OCI-LY3 (cell line): ENCODE measurements around the gene EIF5.

Experiments
- H2AFZ ChIP-seq: fragments of 200-600, 300-600 bp; shearing (Covaris generic); 2 replicates; pipeline ENCODE4 v1.6.0; 2014; ENCODE audit warnings: antibody characterized with exemption, low read depth, low read length
- H3K27ac ChIP-seq: fragments of 200-600, 300-600 bp; sonication (generic); 2 replicates; pipeline ENCODE4 v1.5.1; 2014; ENCODE audit warnings: mild to moderate bottlenecking, low read length, moderate library complexity, mixed read lengths
- H3K27me3 ChIP-seq: fragments of 200-600, 300-600 bp; sonication (generic); 2 replicates; pipeline ENCODE4 v1.6.1; 2014; ENCODE audit warnings: low read depth, low read length, mixed read lengths
- H3K36me3 ChIP-seq: fragments of 200-600, 300-600 bp; sonication (generic); replicated peaks from 2 replicates; pipeline ENCODE3; 2014; ENCODE audit warnings: low read depth, low read length, mixed read lengths
- H3K4me1 ChIP-seq: fragments of 300-600, 200-600 bp; sonication (generic); 2 replicates; pipeline ENCODE4 v1.6.1; 2014; ENCODE audit warnings: low read length, mixed read lengths
- H3K4me2 ChIP-seq: fragments of 200-600, 300-600 bp; sonication (generic); 2 replicates; pipeline ENCODE4 v1.6.1; 2014; ENCODE audit warnings: low read length, mixed read lengths
- H3K4me3 ChIP-seq: fragments of 300-600, 200-600 bp; sonication (generic); 2 replicates; pipeline ENCODE4 v1.5.1; 2014; ENCODE audit warnings: antibody characterized with exemption, mild to moderate bottlenecking, low read length, moderate library complexity
- H3K79me2 ChIP-seq: fragments of 300-600, 200-600 bp; shearing (Covaris generic); 2 replicates; pipeline ENCODE4 v1.6.1; 2014; ENCODE audit warnings: mild to moderate bottlenecking, low read length, mixed read lengths
- H3K9ac ChIP-seq: fragments of 300-600, 200-600 bp; shearing (Covaris generic); 2 replicates; pipeline ENCODE4 v1.6.0; 2014; ENCODE audit warnings: mild to moderate bottlenecking, low read length, moderate library complexity
- H3K9me3 ChIP-seq: fragments of 200-600, 300-600 bp; shearing (Covaris generic); 2 replicates; pipeline ENCODE4 v1.6.1; 2014; ENCODE audit warnings: low read length, mixed read lengths; ENCODE audit not compliant: insufficient read depth
- H4K20me1 ChIP-seq: fragments of 200-600, 300-600 bp; sonication (generic); 2 replicates; pipeline ENCODE4 v1.6.1; 2016; ENCODE audit warnings: low read length, mixed read lengths; ENCODE audit not compliant: insufficient read depth
- EZH2phosphoT487 ChIP-seq: fragments of 200-600 bp; shearing (Covaris generic); IDR thresholded peaks from 2 replicates; pipeline ENCODE4 v1.6.1; 2018; ENCODE audit warnings: antibody characterized with exemption, mixed run types, low read depth
- TF ChIP-seq, protein P1 (sequence below): fragments of 200-600, 300-600 bp; sonication (generic); IDR thresholded peaks from 2 replicates; pipeline ENCODE4 v1.5.1; 2014; ENCODE audit warnings: antibody characterized with exemption, low read length, low read depth

The EIF5 gene

DNA sequence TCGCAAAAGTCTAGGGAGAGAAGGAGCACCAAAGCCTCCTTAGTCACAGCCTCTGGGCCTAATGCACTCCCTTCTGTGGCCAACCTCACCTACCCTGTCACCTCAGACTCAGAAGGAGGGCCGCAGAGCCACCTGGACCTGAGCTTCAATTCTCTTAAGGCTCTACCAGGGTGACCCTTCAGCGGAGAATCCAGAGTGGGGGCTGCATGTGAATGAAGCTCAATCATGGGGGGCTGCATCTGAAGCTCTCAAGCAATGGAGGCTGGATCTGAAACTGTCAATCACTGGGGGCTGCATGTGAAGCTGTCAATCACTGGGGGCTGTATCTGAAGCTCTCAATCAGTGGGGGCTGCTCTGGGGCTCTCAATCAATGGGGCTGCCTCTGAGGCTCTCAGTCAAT is 43.1 kb upstream of the EIF5 start:
- no peak overlapping the region for H3K4me2 ChIP-seq
- no peak overlapping the region for H2AFZ ChIP-seq
- H3K27me3 ChIP-seq = no peaks in the 10 kb centered on the region
- H3K4me1 ChIP-seq = peaks cover 27% of the 10 kb centered on the region
- no peak overlapping the region for H3K4me3 ChIP-seq
- H3K36me3 ChIP-seq = no peaks in the 10 kb centered on the region
- no peak for TF ChIP-seq EZH2phosphoT487
- TF ChIP-seq, protein P1, sequence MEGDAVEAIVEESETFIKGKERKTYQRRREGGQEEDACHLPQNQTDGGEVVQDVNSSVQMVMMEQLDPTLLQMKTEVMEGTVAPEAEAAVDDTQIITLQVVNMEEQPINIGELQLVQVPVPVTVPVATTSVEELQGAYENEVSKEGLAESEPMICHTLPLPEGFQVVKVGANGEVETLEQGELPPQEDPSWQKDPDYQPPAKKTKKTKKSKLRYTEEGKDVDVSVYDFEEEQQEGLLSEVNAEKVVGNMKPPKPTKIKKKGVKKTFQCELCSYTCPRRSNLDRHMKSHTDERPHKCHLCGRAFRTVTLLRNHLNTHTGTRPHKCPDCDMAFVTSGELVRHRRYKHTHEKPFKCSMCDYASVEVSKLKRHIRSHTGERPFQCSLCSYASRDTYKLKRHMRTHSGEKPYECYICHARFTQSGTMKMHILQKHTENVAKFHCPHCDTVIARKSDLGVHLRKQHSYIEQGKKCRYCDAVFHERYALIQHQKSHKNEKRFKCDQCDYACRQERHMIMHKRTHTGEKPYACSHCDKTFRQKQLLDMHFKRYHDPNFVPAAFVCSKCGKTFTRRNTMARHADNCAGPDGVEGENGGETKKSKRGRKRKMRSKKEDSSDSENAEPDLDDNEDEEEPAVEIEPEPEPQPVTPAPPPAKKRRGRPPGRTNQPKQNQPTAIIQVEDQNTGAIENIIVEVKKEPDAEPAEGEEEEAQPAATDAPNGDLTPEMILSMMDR = no peak
- no peak overlapping the region for H3K27ac ChIP-seq
- H3K9me3 ChIP-seq = no peaks in the 10 kb centered on the region
- no peak overlapping the region for H3K9ac ChIP-seq
- no peaks in the 10 kb centered on the region for H3K79me2 ChIP-seq
- no peaks in the 10 kb centered on the region for H4K20me1 ChIP-seq

DNA sequence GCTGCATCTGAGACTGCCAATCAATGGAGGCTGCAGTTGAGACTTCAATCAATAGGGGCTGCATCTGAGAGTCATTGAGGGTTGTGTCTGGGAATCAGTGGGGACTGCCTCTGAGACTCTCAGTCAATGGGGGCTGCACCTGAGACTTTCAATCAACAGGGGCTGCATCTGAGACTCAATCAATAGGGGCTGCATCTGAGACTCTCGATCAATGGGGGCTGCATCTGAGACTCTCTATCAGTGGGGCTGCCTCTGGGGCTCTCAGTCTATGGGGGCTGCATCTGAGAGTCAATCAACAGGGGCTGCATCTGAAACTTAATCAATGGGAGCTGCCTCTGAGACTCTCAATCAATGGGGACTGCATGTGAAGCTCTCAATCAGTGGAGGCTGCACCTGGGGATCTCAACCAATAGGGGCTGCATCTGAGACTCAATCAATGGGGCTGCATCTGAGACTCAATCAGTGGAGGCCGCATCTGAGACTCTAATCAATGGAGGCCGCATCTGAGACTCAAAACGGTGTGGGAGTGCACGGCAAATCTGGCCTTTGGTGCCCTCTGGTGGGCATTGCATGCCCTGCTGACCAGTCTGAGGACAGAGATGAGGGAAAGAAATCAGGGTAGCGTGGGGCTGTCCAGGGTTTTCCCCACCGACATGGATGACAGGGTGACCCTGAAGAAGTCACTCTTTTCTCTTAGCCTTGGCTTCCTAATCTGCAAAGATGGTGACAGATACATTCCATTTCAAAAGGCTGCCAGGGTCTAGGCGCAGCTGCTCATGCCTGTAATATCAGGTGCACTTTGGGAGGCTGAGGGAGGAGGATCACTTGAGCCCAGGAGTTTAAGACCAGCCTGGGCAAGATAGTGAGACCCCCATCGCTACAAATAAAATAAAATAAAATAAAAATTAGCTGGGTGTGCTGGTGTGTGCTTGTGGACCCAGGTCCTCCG is 41.3 kb upstream of the EIF5 start:
- H3K79me2 ChIP-seq = no peaks in the 10 kb centered on the region
- peak overlapping the region; percentile 23 for H3K4me2 ChIP-seq
- TF ChIP-seq, protein P1 = peak; percentile 93
- no peak for TF ChIP-seq EZH2phosphoT487
- H3K27me3 ChIP-seq = no peaks in the 10 kb centered on the region
- H3K9me3 ChIP-seq = no peaks in the 10 kb centered on the region
- H4K20me1 ChIP-seq = no peaks in the 10 kb centered on the region
- H3K9ac ChIP-seq = no peak overlapping the region
- peaks cover 13% of the 10 kb centered on the region for H3K4me1 ChIP-seq
- H3K36me3 ChIP-seq = no peaks in the 10 kb centered on the region
- H3K4me3 ChIP-seq = no peak overlapping the region
- peak overlapping the region; percentile 12; the same call in 1 of the 2 replicates for H3K27ac ChIP-seq
- H2AFZ ChIP-seq = no peak overlapping the region

DNA sequence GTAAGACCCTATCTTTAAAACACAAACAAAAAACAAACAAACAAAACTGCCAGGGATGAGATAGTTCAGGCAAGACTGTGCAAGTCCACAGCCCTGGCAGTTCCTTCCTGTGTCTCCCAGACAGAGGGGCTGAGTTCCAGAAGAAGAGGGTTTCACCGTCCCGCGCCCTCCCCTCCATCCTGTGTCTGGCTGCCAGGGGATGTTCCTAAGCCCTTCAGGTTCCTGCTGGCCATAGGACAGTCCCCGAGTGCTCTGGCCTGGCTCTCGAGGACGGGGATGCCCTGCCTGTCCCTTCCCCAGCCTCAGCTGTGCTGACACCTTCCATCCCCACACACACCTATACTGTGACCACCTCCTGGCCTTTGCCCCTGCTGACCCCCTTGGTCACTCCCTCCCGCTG is 40.6 kb upstream of the EIF5 start:
- Histone ChIP-seq H3K9me3 (no peaks in the 10 kb centered on the region), H3K27me3 (no peaks in the 10 kb centered on the region), H3K27ac (peak overlapping the region; percentile 12; the same call in 1 of the 2 replicates), H3K36me3 (no peaks in the 10 kb centered on the region), H3K4me1 (peaks cover 13% of the 10 kb centered on the region), H2AFZ (no peak overlapping the region), H3K9ac (no peak overlapping the region), H3K4me2 (peak overlapping the region; percentile 23), H3K79me2 (no peaks in the 10 kb centered on the region), H3K4me3 (no peak overlapping the region), H4K20me1 (no peaks in the 10 kb centered on the region)
- TF ChIP-seq, protein P1 = no peak
- TF ChIP-seq EZH2phosphoT487 = no peak

DNA sequence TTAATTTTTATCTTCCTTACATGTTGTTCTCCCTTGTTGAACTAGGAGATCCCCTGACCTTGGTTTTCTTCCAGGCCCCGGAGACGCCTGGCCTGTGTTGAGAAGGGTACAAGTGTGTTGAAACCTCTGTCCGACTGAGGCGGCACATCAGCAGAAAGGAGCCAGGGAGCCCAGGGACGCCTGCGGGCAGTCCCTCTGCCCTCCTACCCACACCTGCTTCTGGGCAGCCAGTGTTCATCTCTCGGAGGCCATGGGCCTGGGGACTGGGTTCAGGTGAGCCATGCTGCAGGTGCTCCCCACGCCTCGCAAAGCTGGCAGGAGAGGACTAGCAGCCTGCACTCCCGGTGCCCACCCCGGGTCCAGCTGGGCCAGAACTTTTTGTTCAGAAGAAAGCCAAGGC is 39.9 kb upstream of the EIF5 start:
- H3K9me3 ChIP-seq = no peaks in the 10 kb centered on the region
- H3K9ac ChIP-seq = no peak overlapping the region
- no peak overlapping the region for H3K27ac ChIP-seq
- no peaks in the 10 kb centered on the region for H3K79me2 ChIP-seq
- peaks cover 13% of the 10 kb centered on the region for H3K4me1 ChIP-seq
- no peak overlapping the region for H3K4me3 ChIP-seq
- H2AFZ ChIP-seq = no peak overlapping the region
- H3K36me3 ChIP-seq = no peaks in the 10 kb centered on the region
- H3K27me3 ChIP-seq = no peaks in the 10 kb centered on the region
- no peak overlapping the region for H3K4me2 ChIP-seq
- TF ChIP-seq, protein P1 = no peak
- no peak for TF ChIP-seq EZH2phosphoT487
- no peaks in the 10 kb centered on the region for H4K20me1 ChIP-seq
